Peyer's patch (tissue), 4 donors: ENCODE results near the gene SPDYC. TPM values are rescaled to one million over a fixed set of nuclear protein-coding genes. Genes with fewer than 3 reads are reported as not detected.

Experiments
- DNase-seq, 3 donors: peaks; one replicate each; pipeline ENCODE4 v3.0.0-alpha.2; 2017 to 2019
- H3K27ac ChIP-seq, 4 donors: fragments of 200-600 bp; sonication (generic); one replicate each; pipeline ENCODE4 v1.5.1; 2016 to 2019
- H3K27me3 ChIP-seq, 2 donors: fragments of 200-600 bp; sonication (generic); one replicate each; pipeline ENCODE4 v1.5.1; 2019
- H3K36me3 ChIP-seq, 3 donors: fragments of 200-600 bp; sonication (generic); one replicate each; pipeline ENCODE4 v1.5.1; 2016 to 2019
- H3K4me1 ChIP-seq, 4 donors: fragments of 200-600 bp; sonication (generic); one replicate each; pipeline ENCODE4 v1.5.1; 2016 to 2019
- H3K4me3 ChIP-seq, 4 donors: fragments of 200-600 bp; sonication (generic); 1 replicate in 3 of 4; 2 replicates in 1 of 4; pipeline ENCODE4 v1.5.1; 2016 to 2019; ENCODE audit warnings: mild to moderate bottlenecking in 1 of 4
- H3K9me3 ChIP-seq, 4 donors: fragments of 200-600 bp; sonication (generic); one replicate each; pipeline ENCODE4 v1.5.1; 2016 to 2019; ENCODE audit warnings: mild to moderate bottlenecking in 1 of 4
- POLR2A ChIP-seq, 2 donors: fragments of 450-650 bp; IDR thresholded peaks; one replicate each; pipeline ENCODE4 v1.5.1; 2017; ENCODE audit warnings: antibody characterized with exemption in 2 of 2, mild to moderate bottlenecking in 2 of 2, moderate library complexity in 2 of 2
- total RNA-seq, 4 donors: library from RNA; depleted of rRNA; stranded (reverse); fragments of >200 nt; gene quantifications; one replicate each; pipeline ENCODE4 v1.1.0, GENCODE V29; 2016
- TF ChIP-seq, protein P1 (sequence below), 6 experiments: fragments of 450-650 bp in 4 of 6; fragments of 200-600 bp in 2 of 6; sonication (generic) in 1 of 6; IDR thresholded peaks; one replicate each; pipeline ENCODE4 v1.5.1; 2017 to 2019; ENCODE audit warnings: antibody characterized with exemption in 6 of 6, mild to moderate bottlenecking in 3 of 6, moderate library complexity in 1 of 6

The SPDYC gene
- total RNA-seq, 4 donors from 2014 or later = not detected

DNA sequence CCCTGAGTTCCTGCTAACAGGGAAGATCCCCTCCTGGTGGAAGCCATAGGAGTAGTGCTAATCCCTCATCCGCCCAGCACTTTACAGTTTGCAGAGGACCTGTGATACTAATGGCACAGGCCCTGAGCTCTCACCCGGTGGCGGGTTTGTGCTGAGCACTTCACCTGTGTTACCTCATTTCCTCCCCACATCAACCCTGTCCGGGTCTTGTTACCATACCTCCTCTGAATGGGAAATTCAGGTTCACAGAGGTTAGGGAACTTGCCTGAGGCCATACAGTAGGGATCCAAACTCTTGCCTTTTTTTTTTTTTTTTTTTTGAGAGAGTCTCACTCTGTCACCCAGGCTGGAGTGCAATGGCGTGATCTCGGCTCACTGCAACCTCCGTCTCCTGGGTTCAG lies 36.9 kb downstream of the SPDYC start:
- peaks cover 0 to 32% (median 0%) of the 10 kb centered on the region in 4 donors for H3K4me1 ChIP-seq
- H3K36me3 ChIP-seq = peaks cover 0 to 97% (median 0%) of the 10 kb centered on the region in 3 donors
- H3K4me3 ChIP-seq = no peak overlapping the region
- H3K9me3 ChIP-seq = no peaks in the 10 kb centered on the region
- TF ChIP-seq, protein P1, sequence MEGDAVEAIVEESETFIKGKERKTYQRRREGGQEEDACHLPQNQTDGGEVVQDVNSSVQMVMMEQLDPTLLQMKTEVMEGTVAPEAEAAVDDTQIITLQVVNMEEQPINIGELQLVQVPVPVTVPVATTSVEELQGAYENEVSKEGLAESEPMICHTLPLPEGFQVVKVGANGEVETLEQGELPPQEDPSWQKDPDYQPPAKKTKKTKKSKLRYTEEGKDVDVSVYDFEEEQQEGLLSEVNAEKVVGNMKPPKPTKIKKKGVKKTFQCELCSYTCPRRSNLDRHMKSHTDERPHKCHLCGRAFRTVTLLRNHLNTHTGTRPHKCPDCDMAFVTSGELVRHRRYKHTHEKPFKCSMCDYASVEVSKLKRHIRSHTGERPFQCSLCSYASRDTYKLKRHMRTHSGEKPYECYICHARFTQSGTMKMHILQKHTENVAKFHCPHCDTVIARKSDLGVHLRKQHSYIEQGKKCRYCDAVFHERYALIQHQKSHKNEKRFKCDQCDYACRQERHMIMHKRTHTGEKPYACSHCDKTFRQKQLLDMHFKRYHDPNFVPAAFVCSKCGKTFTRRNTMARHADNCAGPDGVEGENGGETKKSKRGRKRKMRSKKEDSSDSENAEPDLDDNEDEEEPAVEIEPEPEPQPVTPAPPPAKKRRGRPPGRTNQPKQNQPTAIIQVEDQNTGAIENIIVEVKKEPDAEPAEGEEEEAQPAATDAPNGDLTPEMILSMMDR (IDR thresholded peaks at IDR 0.05) = no peak
- TF ChIP-seq POLR2A (IDR thresholded peaks at IDR 0.05) = no peak
- no peak overlapping the region for H3K27ac ChIP-seq
- H3K27me3 ChIP-seq = no peaks in the 10 kb centered on the region
- DNase-seq = peak in 1 of 3 donors; percentile 41

DNA sequence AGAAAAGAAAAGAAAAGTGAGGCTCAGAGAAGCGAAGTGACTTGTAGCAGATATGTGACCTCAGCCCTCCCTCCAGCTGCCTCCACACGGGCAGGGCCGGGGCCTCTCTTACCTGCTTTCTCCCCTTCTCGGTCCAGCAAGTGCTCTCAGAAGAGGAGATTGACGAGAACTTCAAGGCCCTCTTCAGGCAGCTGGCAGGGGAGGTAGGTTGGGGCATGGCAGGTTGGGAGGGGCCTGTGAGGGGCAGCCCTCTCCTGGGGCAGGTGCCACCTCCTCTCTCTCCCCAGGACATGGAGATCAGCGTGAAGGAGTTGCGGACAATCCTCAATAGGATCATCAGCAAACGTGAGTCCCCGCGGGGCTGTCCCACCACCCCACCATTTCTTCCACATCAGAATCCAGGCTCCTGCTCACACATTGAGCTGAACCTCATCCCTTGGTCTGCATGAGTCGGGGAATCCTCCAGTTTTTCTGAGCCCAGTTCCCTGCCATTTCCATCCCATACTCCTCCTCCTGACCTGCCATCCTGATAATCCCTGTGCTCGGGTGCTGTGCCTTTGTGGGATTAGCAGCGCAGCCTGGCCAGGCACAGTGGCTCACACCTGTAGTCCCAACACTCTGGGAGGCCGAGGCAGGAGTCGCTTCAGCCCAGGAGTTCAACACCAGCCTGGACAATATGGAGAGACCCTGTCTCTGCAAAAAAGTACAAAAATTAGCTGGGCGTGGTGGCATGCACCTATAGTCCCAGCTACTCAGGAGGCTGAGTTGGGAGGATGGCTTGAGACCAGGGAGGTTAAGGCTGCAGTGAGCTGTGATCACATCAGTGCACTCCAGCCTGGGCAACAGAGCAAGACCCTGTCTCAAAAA lies 38.1 kb downstream of the SPDYC start:
- Histone ChIP-seq H3K27ac (peak overlapping the region in 3 of 4 donors; percentile 38 to 72 (median 43)), H3K36me3 (peaks cover 0 to 88% (median 0%) of the 10 kb centered on the region in 3 donors), H3K9me3 (no peaks in the 10 kb centered on the region), H3K4me1 (peaks cover 0 to 32% (median under 1%) of the 10 kb centered on the region in 4 donors), H3K4me3 (no peak overlapping the region), H3K27me3 (no peaks in the 10 kb centered on the region)
- TF ChIP-seq, protein P1 (IDR thresholded peaks at IDR 0.05) = no peak
- TF ChIP-seq POLR2A (IDR thresholded peaks at IDR 0.05) = no peak
- peak in 1 of 3 donors; percentile 44 for DNase-seq

DNA sequence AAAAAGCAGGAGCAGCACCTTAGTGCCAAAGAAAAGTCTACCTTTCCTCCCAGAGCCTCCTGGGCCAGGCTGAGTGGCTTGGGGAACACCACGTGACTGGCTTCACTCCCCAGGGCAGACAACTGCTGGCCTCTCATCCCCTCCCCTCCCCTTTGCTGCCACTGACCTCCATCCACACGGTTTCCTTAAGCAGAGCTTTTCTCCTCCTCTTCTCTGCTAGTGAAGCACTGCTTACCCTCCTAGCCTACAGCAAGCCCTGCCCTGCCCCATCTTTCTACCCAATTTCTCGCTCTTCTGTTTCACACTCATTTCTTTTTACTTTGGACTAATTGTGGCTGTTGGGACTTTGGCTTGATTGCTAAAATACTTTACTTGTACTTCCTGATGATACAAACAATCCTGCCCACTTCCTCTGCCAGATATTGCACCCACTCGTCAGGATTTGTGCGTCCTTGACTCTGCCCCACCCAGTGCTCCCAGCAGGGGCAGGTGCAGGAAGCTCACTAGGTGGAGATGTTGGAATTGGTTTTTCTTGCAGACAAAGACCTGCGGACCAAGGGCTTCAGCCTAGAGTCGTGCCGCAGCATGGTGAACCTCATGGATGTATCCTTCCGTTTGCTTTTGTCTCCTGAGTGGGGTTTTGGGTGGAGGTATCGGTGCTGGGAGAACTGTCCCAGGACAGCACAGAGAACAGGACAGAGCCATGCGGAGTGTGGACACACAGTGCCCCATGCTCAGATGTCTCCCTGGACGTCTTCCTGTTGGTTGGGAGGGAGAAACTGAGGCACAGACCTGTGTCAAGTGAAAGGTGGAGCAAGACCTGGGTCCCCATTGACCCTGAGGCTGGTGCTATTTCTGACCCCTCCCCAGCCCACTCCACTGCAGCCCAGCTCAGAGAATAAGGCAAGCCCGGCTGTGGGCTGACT lies 39.0 kb downstream of the SPDYC start:
- Histone ChIP-seq H3K27me3 (no peaks in the 10 kb centered on the region), H3K9me3 (no peaks in the 10 kb centered on the region), H3K36me3 (peaks cover 0 to 79% (median 0%) of the 10 kb centered on the region in 3 donors), H3K4me3 (no peak overlapping the region), H3K27ac (peak overlapping the region in 3 of 4 donors; percentile 38 to 72 (median 43)), H3K4me1 (peaks cover 0 to 40% (median 5%) of the 10 kb centered on the region in 4 donors)
- TF ChIP-seq POLR2A (IDR thresholded peaks at IDR 0.05) = no peak
- TF ChIP-seq, protein P1 (IDR thresholded peaks at IDR 0.05) = peak in 3 of 6 experiments; percentile 15 to 37 (median 22)
- DNase-seq = peak in 1 of 3 donors; percentile 50

DNA sequence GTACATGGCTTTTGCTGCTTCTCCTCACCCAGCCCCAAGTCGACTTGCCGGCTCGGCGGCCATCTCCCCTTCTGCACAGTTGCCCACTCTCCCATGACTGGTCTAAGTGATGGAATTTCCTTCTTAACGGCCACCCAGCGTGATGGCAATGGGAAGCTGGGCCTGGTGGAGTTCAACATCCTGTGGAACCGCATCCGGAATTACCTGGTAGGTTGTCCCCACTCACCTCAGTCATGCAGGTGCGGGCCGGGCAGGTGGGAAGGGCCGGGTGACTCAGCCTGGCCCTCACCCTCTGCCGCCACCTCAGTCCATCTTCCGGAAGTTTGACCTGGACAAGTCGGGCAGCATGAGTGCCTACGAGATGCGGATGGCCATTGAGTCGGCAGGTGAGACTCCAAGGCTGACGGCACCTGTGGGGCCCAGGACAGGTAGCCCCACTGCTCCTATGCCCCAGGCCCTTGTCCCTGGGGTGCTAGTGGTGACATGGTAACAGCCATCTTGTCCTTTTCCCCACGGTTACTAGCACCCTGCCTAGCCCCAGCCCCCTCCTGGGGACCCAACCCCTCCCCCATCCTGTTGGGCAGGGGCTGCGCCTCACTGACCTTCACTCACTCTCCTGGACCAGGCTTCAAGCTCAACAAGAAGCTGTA lies 39.8 kb downstream of the SPDYC start:
- Histone ChIP-seq H3K27me3 (no peaks in the 10 kb centered on the region), H3K9me3 (no peaks in the 10 kb centered on the region), H3K4me1 (peaks cover 0 to 41% (median 6%) of the 10 kb centered on the region in 4 donors), H3K4me3 (no peak overlapping the region), H3K36me3 (peaks cover 0 to 72% (median 0%) of the 10 kb centered on the region in 3 donors), H3K27ac (peak overlapping the region in 2 of 4 donors; percentile 38 to 72)
- peak in 1 of 3 donors; percentile 59 for DNase-seq
- TF ChIP-seq, protein P1 (IDR thresholded peaks at IDR 0.05) = no peak
- no peak for TF ChIP-seq POLR2A (IDR thresholded peaks at IDR 0.05)

DNA sequence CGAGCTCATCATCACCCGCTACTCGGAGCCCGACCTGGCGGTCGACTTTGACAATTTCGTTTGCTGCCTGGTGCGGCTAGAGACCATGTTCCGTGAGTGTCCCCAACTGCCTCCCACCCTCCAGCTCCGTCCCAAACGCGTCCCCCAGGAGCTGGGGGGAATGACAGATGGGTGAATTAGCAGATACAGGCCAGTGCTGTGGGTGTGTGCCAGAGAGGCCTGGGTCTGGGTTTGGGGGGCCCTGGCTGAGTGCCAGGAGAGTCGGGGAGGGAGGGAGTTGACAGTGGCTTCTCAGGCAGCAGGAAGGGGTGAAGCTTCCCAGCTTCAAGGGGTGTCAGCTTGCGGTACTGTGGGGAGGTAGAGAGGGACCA lies 40.3 kb downstream of the SPDYC start:
- no peak for DNase-seq
- no peaks in the 10 kb centered on the region for H3K27me3 ChIP-seq
- H3K36me3 ChIP-seq = peaks cover 0 to 66% (median 0%) of the 10 kb centered on the region in 3 donors
- no peaks in the 10 kb centered on the region for H3K9me3 ChIP-seq
- no peak overlapping the region for H3K27ac ChIP-seq
- H3K4me3 ChIP-seq = no peak overlapping the region
- TF ChIP-seq POLR2A (IDR thresholded peaks at IDR 0.05) = no peak
- TF ChIP-seq, protein P1 (IDR thresholded peaks at IDR 0.05) = no peak
- H3K4me1 ChIP-seq = peaks cover 0 to 41% (median 6%) of the 10 kb centered on the region in 4 donors
